ENCODE data around the gene CSNK1E.

- no peak for TF ChIP-seq CTCF (IDR thresholded peaks at IDR 0.05)
- TF ChIP-seq POLR2A (IDR thresholded peaks at IDR 0.05): no peak
Observed at GRCh38 chr22:38270091-38270992, 46.9 kb downstream of the CSNK1E start.
